ENCODE results near the gene PYHIN1.

Gene PYHIN1

DNA sequence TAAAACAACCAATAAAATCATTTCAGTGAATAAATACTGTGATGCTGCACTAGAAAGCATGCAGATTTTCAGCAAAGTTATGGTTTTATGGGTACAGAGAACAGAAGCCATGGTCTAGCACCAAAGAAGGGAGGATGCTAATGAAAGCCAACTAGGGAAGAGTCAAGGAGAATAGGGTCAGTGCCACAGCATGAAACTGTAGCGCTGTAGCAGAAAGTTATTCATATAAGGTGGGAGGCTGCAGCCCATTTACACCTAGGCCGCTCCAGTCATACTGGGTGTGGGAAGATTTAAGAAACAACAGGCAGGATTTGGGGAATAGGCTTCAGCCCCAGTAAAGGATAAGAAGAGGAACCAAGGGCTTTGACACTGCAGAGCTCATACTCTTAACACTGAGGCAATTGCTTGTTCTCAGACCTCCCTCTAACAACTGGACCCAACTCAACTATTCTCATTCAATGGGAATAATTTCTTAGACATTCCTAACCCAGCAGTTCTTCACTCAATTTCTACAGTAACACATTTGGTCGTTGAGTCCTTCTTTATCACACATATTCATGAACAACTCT lies 82.7 kb downstream of the PYHIN1 start:
- no peak for DNase-seq (ENCODE audit: low read depth)

DNA sequence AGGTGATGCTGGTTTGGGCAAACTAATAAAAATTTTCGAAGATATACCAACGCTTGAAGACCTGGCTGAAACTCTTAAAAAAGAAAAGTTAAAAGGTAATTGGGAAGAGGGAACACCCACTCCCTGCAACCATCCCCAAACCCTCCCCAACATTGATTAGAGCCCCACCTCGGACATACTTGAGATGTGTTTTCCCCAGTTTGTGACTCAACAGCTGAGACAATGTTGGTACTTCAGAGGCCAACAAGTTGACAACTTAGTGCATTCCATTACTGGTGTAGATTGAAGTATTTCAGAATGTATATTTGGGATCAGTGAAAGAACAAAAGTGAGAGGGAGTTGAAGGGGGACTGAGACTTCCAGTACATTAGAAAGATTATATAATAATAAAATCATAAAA lies 83.5 kb downstream of the PYHIN1 start:
- no peak for DNase-seq (ENCODE audit: low read depth)

DNA sequence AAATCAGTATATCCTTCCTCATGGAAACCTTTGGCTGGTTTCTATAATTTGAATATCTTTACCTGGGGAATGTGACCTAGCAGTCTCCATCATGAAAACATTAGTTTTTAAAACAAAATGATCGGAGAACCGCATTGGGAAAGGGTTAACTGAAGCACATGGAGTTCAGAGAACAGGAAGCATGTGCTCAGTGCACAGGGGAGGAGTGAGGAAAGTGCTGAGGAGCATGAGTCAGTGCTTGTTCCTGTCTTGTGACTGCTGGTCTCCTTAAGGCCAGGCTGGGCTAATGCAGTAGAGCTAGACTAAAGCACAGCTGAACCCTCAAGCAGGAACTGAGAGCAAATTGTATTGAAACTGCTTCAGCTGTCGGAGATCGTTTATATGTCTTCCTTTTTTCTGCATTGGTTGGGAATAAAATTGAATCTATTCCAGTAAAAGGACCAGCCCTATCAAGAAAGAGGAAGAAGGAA lies 84.1 kb downstream of the PYHIN1 start:
- peak; percentile 52 for DNase-seq (ENCODE audit: low read depth)

GRCh38 chr1:159023723-159024122 lies 92.4 kb downstream of the PYHIN1 start:
- DNase-seq (ENCODE audit: low read depth): no peak

- no peak for DNase-seq (ENCODE audit: low read depth)
Measured at GRCh38 chr1:159025043-159025442, 93.7 kb downstream of the PYHIN1 start.
